ENCODE results near the gene ZKSCAN2. TPM values are rescaled to one million over a fixed set of nuclear protein-coding genes. Genes with fewer than 3 reads are reported as not detected.

The ZKSCAN2 gene
- total RNA-seq, 1 experiment from 2014 or later, result 4.1 TPM

DNA sequence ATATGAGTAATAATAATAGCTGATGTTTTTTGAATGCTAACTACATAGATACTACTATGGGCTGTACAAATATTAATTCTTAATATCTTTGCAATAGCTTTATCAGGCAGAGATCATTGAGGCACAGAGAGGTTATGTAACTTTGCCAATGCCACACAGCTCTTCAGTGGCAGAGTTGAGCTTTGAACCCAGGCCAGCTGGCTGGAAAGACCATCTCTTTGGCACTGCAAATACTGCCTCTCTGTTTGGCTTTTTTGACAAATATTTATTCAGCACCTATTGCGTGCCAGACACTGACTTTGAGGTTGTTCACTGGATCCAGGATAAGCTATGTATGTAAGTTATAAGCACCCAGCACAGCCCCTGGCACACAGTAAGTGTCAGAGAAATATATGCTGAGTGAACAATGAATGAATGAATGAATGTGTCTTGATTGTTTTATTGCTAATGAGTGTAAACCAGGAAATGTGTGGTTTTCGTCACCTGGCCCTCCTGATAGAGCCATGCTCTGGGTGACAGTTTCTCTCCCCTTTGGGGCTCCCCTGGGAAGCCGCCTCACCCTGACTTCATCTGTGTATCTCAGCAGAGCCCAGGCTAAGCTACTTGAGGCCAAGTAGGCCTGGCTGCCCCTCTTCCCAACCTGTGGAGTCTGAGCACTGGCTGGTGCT is 38.4 kb downstream of the ZKSCAN2 start:
- Histone ChIP-seq H3K36me3 (ENCODE audit: insufficient read depth, low read length) (no peaks in the 10 kb centered on the region), H3K4me2 (ENCODE audit: low read depth, low read length, poor library complexity, severe bottlenecking) (no peak overlapping the region), H3K27me3 (ENCODE audit: low read length) (no peaks in the 10 kb centered on the region)

GRCh38 chr16:25217921-25218320 is 39.7 kb downstream of the ZKSCAN2 start:
- no peak overlapping the region for H3K9ac ChIP-seq (ENCODE audit: low read length)
- no peaks in the 10 kb centered on the region for H3K79me2 ChIP-seq (ENCODE audit: low read length)
- H4K20me1 ChIP-seq (ENCODE audit: insufficient read depth, low read depth, low read length), result no peaks in the 10 kb centered on the region
- no peak overlapping the region for H3K4me3 ChIP-seq (ENCODE audit: low read length)
- H2AFZ ChIP-seq (ENCODE audit: low read length), result no peak overlapping the region
- H3K9me3 ChIP-seq (ENCODE audit: low read length), result no peaks in the 10 kb centered on the region
- H3K27ac ChIP-seq (ENCODE audit: low read length), result no peak overlapping the region
- H3K9me2 ChIP-seq (replicated peaks; ENCODE audit: insufficient read depth, low read length), result no peaks in the 10 kb centered on the region
- no peak overlapping the region for H3K4me2 ChIP-seq (ENCODE audit: low read depth, low read length, poor library complexity, severe bottlenecking)
- no peaks in the 10 kb centered on the region for H3K36me3 ChIP-seq (ENCODE audit: insufficient read depth, low read length)
- DNase-seq, result no peak
- H3K4me1 ChIP-seq (ENCODE audit: low read length), result no peaks in the 10 kb centered on the region
- no peaks in the 10 kb centered on the region for H3K27me3 ChIP-seq (ENCODE audit: low read length)

More for the DNA sequence above, 38.4 kb downstream of the ZKSCAN2 start:
- H3K79me2 ChIP-seq (ENCODE audit: low read length), result no peaks in the 10 kb centered on the region
- H3K27ac ChIP-seq (ENCODE audit: low read length), result no peak overlapping the region
- no peak overlapping the region for H3K9ac ChIP-seq (ENCODE audit: low read length)
- H3K4me3 ChIP-seq (ENCODE audit: low read length), result no peak overlapping the region
- H3K9me2 ChIP-seq (replicated peaks; ENCODE audit: insufficient read depth, low read length), result no peaks in the 10 kb centered on the region
- DNase-seq, result no peak
- H2AFZ ChIP-seq (ENCODE audit: low read length), result no peak overlapping the region
- no peaks in the 10 kb centered on the region for H3K4me1 ChIP-seq (ENCODE audit: low read length)
- no peaks in the 10 kb centered on the region for H3K9me3 ChIP-seq (ENCODE audit: low read length)
- H4K20me1 ChIP-seq (ENCODE audit: insufficient read depth, low read depth, low read length), result no peaks in the 10 kb centered on the region

GRCh38 chr16:25217112-25217511 is 40.5 kb downstream of the ZKSCAN2 start:
- no peak overlapping the region for H3K4me2 ChIP-seq (ENCODE audit: low read depth, low read length, poor library complexity, severe bottlenecking)
- H3K9me2 ChIP-seq (replicated peaks; ENCODE audit: insufficient read depth, low read length), result no peaks in the 10 kb centered on the region
- no peak for DNase-seq
- no peaks in the 10 kb centered on the region for H3K36me3 ChIP-seq (ENCODE audit: insufficient read depth, low read length)
- no peaks in the 10 kb centered on the region for H3K9me3 ChIP-seq (ENCODE audit: low read length)
- H3K4me3 ChIP-seq (ENCODE audit: low read length), result no peak overlapping the region
- no peak overlapping the region for H3K9ac ChIP-seq (ENCODE audit: low read length)
- H3K27me3 ChIP-seq (ENCODE audit: low read length), result no peaks in the 10 kb centered on the region
- no peak overlapping the region for H2AFZ ChIP-seq (ENCODE audit: low read length)
- H3K79me2 ChIP-seq (ENCODE audit: low read length), result no peaks in the 10 kb centered on the region
- H3K27ac ChIP-seq (ENCODE audit: low read length), result no peak overlapping the region
- H4K20me1 ChIP-seq (ENCODE audit: insufficient read depth, low read depth, low read length), result no peaks in the 10 kb centered on the region
- no peaks in the 10 kb centered on the region for H3K4me1 ChIP-seq (ENCODE audit: low read length)

- Histone ChIP-seq H3K4me2 (ENCODE audit: low read depth, low read length, poor library complexity, severe bottlenecking) (no peak overlapping the region), H2AFZ (ENCODE audit: low read length) (no peak overlapping the region), H4K20me1 (ENCODE audit: insufficient read depth, low read depth, low read length) (no peaks in the 10 kb centered on the region), H3K9me2 (replicated peaks; ENCODE audit: insufficient read depth, low read length) (no peaks in the 10 kb centered on the region), H3K79me2 (ENCODE audit: low read length) (no peaks in the 10 kb centered on the region), H3K4me1 (ENCODE audit: low read length) (no peaks in the 10 kb centered on the region), H3K36me3 (ENCODE audit: insufficient read depth, low read length) (no peaks in the 10 kb centered on the region), H3K9me3 (ENCODE audit: low read length) (no peaks in the 10 kb centered on the region), H3K4me3 (ENCODE audit: low read length) (no peak overlapping the region), H3K9ac (ENCODE audit: low read length) (no peak overlapping the region), H3K27me3 (ENCODE audit: low read length) (no peaks in the 10 kb centered on the region), H3K27ac (ENCODE audit: low read length) (no peak overlapping the region)
- no peak for DNase-seq
These were observed 43.8 kb downstream of the ZKSCAN2 start for GRCh38 chr16:25213709-25214397.

- H4K20me1 ChIP-seq (ENCODE audit: insufficient read depth, low read depth, low read length), result no peaks in the 10 kb centered on the region
- no peak overlapping the region for H3K9ac ChIP-seq (ENCODE audit: low read length)
- H2AFZ ChIP-seq (ENCODE audit: low read length), result no peak overlapping the region
- H3K9me3 ChIP-seq (ENCODE audit: low read length), result no peaks in the 10 kb centered on the region
- H3K36me3 ChIP-seq (ENCODE audit: insufficient read depth, low read length), result no peaks in the 10 kb centered on the region
- no peak overlapping the region for H3K4me3 ChIP-seq (ENCODE audit: low read length)
- H3K4me2 ChIP-seq (ENCODE audit: low read depth, low read length, poor library complexity, severe bottlenecking), result no peak overlapping the region
- no peaks in the 10 kb centered on the region for H3K4me1 ChIP-seq (ENCODE audit: low read length)
- no peaks in the 10 kb centered on the region for H3K79me2 ChIP-seq (ENCODE audit: low read length)
- no peak overlapping the region for H3K27ac ChIP-seq (ENCODE audit: low read length)
- no peaks in the 10 kb centered on the region for H3K9me2 ChIP-seq (replicated peaks; ENCODE audit: insufficient read depth, low read length)
- no peak for DNase-seq
- H3K27me3 ChIP-seq (ENCODE audit: low read length), result no peaks in the 10 kb centered on the region
These were observed 45.0 kb downstream of the ZKSCAN2 start for GRCh38 chr16:25212636-25213035.

DNA sequence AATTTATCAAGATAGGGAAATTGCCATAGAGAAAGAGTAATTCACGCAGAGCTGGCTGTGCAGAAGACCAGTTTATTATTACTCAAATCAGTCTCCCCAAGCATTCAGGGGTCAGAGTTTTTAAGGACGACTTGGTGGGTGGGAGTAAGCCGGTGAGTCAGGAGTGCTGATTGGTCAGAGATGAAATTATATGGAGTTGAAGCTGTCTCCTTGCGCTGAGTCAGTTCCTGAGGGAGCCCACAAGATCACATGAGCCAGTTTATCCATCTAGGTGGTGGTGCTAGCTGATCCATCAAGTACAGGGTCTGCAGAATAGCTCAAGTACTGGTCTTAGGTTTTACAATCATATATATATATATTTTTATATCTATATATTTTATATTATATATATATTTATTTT is 46.9 kb downstream of the ZKSCAN2 start:
- H3K4me2 ChIP-seq (ENCODE audit: low read depth, low read length, poor library complexity, severe bottlenecking), result no peak overlapping the region
- no peaks in the 10 kb centered on the region for H4K20me1 ChIP-seq (ENCODE audit: insufficient read depth, low read depth, low read length)
- no peak overlapping the region for H3K4me3 ChIP-seq (ENCODE audit: low read length)
- H3K27ac ChIP-seq (ENCODE audit: low read length), result no peak overlapping the region
- no peaks in the 10 kb centered on the region for H3K4me1 ChIP-seq (ENCODE audit: low read length)
- no peaks in the 10 kb centered on the region for H3K9me2 ChIP-seq (replicated peaks; ENCODE audit: insufficient read depth, low read length)
- no peaks in the 10 kb centered on the region for H3K36me3 ChIP-seq (ENCODE audit: insufficient read depth, low read length)
- no peaks in the 10 kb centered on the region for H3K9me3 ChIP-seq (ENCODE audit: low read length)
- DNase-seq, result no peak
- H3K27me3 ChIP-seq (ENCODE audit: low read length), result no peaks in the 10 kb centered on the region
- no peak overlapping the region for H3K9ac ChIP-seq (ENCODE audit: low read length)
- H2AFZ ChIP-seq (ENCODE audit: low read length), result no peak overlapping the region
- no peaks in the 10 kb centered on the region for H3K79me2 ChIP-seq (ENCODE audit: low read length)

- DNase-seq, result no peak
- no peak overlapping the region for H2AFZ ChIP-seq (ENCODE audit: low read length)
- no peak overlapping the region for H3K9ac ChIP-seq (ENCODE audit: low read length)
- H3K4me1 ChIP-seq (ENCODE audit: low read length), result no peaks in the 10 kb centered on the region
- H3K36me3 ChIP-seq (ENCODE audit: insufficient read depth, low read length), result no peaks in the 10 kb centered on the region
- no peaks in the 10 kb centered on the region for H3K79me2 ChIP-seq (ENCODE audit: low read length)
- H3K27ac ChIP-seq (ENCODE audit: low read length), result no peak overlapping the region
- H4K20me1 ChIP-seq (ENCODE audit: insufficient read depth, low read depth, low read length), result no peaks in the 10 kb centered on the region
- no peaks in the 10 kb centered on the region for H3K27me3 ChIP-seq (ENCODE audit: low read length)
- H3K9me2 ChIP-seq (replicated peaks; ENCODE audit: insufficient read depth, low read length), result no peaks in the 10 kb centered on the region
- no peak overlapping the region for H3K4me3 ChIP-seq (ENCODE audit: low read length)
- no peak overlapping the region for H3K4me2 ChIP-seq (ENCODE audit: low read depth, low read length, poor library complexity, severe bottlenecking)
- no peaks in the 10 kb centered on the region for H3K9me3 ChIP-seq (ENCODE audit: low read length)
These were observed 58.2 kb downstream of the ZKSCAN2 start for GRCh38 chr16:25199457-25199856.

DNA sequence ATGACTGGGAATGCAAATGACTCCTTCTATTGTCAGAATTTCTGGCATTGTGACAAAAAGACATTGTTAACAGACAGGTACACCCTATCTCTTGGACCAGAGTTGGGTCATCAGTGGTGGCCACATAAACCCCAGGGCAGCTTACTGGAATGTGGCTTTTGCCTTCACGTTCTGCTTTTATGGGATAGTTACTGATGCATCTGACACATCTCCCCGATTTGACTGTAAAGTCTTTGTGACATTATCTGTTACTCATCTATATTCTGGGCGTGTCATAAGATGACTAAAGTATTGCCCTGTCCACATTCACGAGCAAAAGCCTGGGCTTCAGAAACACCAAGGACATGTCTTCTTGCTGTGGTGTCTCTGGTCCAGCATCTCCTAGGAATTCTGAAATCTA is 59.6 kb downstream of the ZKSCAN2 start:
- H3K27me3 ChIP-seq (ENCODE audit: low read length), result no peaks in the 10 kb centered on the region
- no peaks in the 10 kb centered on the region for H3K9me2 ChIP-seq (replicated peaks; ENCODE audit: insufficient read depth, low read length)
- DNase-seq, result no peak
- H4K20me1 ChIP-seq (ENCODE audit: insufficient read depth, low read depth, low read length), result no peaks in the 10 kb centered on the region
- H3K4me1 ChIP-seq (ENCODE audit: low read length), result no peaks in the 10 kb centered on the region
- no peak overlapping the region for H3K9ac ChIP-seq (ENCODE audit: low read length)
- H3K36me3 ChIP-seq (ENCODE audit: insufficient read depth, low read length), result no peaks in the 10 kb centered on the region
- H3K4me2 ChIP-seq (ENCODE audit: low read depth, low read length, poor library complexity, severe bottlenecking), result no peak overlapping the region
- no peaks in the 10 kb centered on the region for H3K9me3 ChIP-seq (ENCODE audit: low read length)
- no peak overlapping the region for H3K4me3 ChIP-seq (ENCODE audit: low read length)
- no peaks in the 10 kb centered on the region for H3K79me2 ChIP-seq (ENCODE audit: low read length)
- no peak overlapping the region for H3K27ac ChIP-seq (ENCODE audit: low read length)
- H2AFZ ChIP-seq (ENCODE audit: low read length), result no peak overlapping the region
